Pulmonary artery endothelial cell (primary cell): ENCODE data around the gene SPARC. TPM values are rescaled to one million over a fixed set of nuclear protein-coding genes. Genes with fewer than 3 reads are reported as not detected.
"Not testable (repeated sequence)": the region's sequence is repeated elsewhere in the genome, so short reads cannot be mapped to it uniquely, and the experiment has no call there.

Source experiments
- DNase-seq: peaks from one replicate; pipeline ENCODE4 v3.0.0-alpha.2; 2011; ENCODE audit warnings: low read depth, low spot score
- total RNA-seq: library from RNA; depleted of rRNA; stranded (reverse); fragments of >200 nt; gene quantifications from 2 replicates; pipeline ENCODE4 v1.2.3, GENCODE V29; 2014

SPARC gene
- total RNA-seq, 1 donor from 2014 or later = 1,269 TPM

DNA sequence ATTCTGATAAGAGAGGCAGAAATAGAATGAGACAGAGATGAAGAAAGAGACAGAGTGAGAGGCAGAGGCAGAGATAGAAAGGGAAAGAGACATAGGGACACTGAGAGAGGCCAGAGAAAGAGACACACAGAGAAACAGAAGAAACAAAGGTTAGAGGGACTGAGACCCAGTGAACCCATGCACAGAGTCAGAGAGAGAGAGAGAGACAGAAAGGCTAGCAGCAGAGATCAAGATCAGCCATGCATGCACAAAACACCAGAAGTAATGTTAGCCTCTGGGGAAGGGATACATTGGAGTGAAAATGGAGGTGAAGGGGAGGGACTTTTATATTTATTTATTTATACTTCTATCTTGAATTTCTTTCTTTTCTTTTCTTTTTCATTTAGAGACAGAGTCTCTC lies 14.1 kb upstream of the SPARC start:
- DNase-seq = no peak

- DNase-seq = no peak
These were observed 13.6 kb upstream of the SPARC start for GRCh38 chr5:151700296-151700695.

DNA sequence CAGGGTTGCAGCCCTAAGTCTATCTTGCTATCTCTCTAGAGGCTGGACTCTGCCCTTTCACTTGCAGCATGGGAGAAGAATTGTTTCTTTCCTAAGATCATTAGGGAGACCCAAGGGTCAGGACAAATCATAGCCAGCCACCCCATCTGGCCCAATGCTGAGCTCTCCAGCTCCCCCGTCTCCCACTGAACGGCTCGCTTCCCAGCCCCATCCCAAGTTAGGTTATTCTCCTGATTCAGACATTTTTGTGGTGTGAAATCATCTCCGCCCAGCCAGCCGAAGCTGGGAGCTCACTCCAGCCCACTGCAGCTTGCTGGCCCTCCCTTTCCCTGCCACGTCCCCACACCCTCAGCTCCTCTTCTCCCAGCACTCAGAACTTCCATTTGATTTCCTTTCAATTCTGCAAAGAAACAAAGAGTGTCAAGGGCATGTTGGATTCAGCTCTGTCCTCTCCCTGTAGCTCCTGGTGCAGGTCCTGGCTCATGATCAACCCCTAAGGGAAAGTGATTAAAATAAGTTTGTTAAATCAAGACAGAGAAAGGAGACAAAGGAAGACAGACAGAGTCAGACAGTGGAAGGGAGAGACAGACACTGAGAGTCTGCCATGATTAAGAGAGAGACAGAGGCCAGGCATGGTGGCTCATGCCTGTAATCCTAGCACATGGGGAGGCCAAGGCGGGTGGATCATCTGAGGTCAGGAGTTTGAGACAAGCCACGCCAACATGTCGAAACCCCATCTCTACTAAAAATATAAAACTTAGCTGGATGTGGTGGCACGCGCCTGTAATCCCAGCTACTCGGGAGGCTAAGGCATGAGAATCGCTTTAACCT lies 12.6 kb upstream of the SPARC start:
- peak; percentile 81 for DNase-seq

DNA sequence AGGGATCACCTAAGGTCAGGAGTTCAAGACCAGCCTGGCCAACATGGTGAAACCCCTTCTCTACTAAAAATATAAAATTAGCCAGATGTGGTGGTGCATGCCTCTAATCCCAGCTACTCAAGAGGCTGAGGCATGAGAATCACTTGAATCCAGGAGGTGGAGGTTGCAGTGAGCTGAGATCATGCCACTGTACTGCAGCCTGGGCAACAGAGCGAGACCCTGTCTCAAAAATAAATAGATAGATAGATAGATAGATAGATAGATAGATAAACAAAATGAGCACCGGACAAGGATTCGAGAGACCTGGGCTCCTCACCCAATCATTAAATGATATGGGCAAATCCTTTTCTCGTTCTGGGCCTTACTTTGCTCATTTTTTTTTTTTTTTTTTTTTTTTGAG lies 11.4 kb upstream of the SPARC start:
- DNase-seq = not testable (repeated sequence)

GRCh38 chr5:151697452-151697851 lies 10.7 kb upstream of the SPARC start:
- DNase-seq = no peak

GRCh38 chr5:151696470-151697061 lies 9.9 kb upstream of the SPARC start:
- no peak for DNase-seq

DNA sequence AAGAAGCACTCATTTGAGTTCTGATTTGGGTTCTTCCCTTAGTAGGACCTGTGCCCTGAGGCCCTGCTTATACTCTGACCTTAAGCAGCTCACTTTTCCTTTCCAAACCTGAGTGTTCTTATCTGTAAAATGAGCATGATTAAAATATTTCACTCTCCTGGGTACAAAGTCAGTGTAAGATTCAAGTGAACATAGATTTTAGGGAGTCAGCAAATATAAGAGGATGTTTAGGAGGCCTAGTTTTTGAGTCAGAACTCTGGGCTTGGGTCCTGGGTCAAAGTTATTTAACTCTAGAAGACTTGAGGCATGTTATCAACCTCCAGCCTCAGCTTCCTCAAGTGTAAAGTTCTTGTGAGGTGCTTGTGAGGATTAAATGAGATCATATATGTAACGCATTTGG lies 8.7 kb upstream of the SPARC start:
- no peak for DNase-seq

GRCh38 chr5:151694035-151694485 lies 7.3 kb upstream of the SPARC start:
- DNase-seq = no peak

- no peak for DNase-seq
These were observed 5.6 kb upstream of the SPARC start for GRCh38 chr5:151692312-151692711.

DNA sequence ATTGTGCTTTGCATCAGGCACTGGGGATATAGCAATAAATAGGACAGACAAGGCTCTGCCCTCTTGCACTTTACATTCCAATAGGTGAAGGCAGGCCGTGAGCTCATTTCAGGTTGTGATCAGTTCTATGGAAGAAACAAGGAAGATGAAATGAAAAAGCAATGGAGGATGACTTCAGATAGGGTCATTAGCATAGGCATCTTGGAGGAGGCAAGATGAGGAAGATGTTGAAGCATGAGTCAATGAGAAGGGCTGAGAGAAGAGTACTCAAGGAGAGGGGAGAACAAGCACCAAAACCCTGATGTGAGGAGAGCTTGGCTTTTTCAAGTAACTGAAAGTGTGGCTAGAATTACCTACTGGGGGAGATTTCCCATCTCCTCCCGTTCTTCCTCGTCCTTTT lies 5.0 kb upstream of the SPARC start:
- no peak for DNase-seq

GRCh38 chr5:151689591-151689990 lies 2.9 kb upstream of the SPARC start:
- DNase-seq = not testable (repeated sequence)

- no peak for DNase-seq
These were observed 1.7 kb upstream of the SPARC start for GRCh38 chr5:151688436-151688835.

- DNase-seq = no peak
These were observed 704 bp downstream of the SPARC start for GRCh38 chr5:151685749-151686673.

GRCh38 chr5:151684690-151685361 lies 1.9 kb downstream of the SPARC start:
- peak; percentile 87 for DNase-seq

- DNase-seq = no peak
These were observed 2.6 kb downstream of the SPARC start for GRCh38 chr5:151683986-151684588.

GRCh38 chr5:151683444-151683843 lies 3.3 kb downstream of the SPARC start:
- no peak for DNase-seq

DNA sequence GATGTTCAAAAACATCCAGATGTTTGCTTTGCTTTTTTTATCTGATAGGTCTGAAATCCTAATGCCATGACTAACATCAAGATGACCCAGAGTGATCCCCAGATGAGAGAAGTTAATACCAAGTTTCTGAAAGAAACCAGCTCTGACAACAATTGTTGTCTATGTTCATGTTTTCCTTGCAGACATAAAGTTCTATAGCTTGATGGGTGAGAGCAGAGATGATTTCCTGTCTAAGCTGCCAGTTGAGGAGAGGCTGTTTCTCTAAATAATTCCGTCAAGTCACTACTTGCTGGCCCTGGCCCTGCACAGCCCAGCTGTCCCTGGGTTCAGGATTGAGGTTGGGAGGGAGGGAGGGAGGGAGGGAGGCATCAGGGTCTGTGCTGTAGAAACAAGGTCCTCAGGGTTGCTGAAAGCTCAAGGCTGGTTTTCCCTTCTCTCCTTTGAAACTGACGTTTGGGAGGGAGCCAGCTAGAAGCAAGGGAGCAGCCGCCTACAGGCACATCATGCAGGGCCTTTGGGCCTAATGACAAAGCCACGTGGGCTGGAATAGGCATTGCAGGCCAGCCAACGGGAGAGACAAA lies 3.9 kb downstream of the SPARC start:
- no peak for DNase-seq

DNA sequence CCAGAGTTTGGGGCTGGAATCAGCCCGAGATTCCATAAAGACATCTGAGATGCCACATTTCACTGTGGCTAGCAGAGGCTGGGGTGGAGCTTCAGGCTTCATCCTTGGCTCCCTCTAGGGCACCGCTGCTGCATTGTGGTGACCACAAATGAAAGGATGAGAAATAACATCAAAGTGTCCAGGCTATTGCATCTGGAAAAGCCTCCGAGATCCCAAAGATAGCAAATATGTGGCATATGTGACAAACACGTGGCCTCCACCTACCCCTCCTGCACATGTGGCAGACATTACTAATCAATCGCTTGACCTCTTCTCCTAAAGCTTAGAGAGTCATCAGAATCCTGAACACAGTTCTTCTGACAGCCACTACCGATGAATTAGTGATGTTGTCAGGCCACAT lies 4.5 kb downstream of the SPARC start:
- no peak for DNase-seq

DNA sequence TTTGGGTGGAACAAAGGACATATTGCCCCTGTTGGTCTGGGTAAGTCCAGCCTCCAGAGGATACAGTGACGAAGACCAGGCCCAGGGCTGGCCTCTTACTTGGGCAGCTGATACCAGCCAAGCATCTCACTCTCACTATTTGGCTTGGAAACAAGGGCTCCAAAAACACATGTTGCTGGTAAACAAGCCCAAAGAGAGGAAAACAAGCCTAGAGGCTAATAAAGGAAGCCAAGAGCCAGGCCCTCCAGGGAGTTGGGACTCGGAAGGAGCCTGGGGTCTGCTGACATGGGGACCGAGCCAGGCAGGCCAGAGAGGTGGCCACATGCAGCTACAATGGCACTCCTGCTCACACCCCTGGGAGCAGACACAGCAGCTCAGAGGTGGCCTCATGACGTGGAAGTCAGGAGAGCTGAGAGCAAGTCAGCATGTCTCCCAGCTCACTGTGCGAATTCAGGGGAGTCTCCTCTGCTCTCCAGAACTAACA lies 5.7 kb downstream of the SPARC start:
- DNase-seq = no peak

DNA sequence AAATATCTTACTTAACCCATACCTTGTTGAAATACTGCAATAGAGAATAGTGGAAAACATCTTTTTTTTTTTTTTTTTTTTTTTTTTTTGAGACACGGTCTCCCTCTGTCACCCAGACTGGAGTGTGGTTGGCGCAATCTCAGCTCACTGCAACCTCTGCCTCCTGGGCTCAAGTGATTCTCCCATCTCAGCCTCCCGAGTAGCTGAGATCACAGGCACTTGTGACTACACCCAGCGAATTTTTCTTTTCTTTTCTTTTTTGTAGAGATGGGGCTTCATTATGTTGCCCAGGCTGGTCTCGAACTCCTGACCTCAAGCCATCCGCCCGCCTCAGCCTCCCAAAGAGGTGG lies 6.6 kb downstream of the SPARC start:
- not testable (repeated sequence) for DNase-seq
